ENCODE results near the gene TCEA2. TPM values are rescaled to one million over a fixed set of nuclear protein-coding genes. Genes with fewer than 3 reads are reported as not detected.

TCEA2 gene
- total RNA-seq, 1 experiment from 2014 or later = 29.4 TPM

- DNase-seq = no peak
- no peaks in the 10 kb centered on the region for H3K36me3 ChIP-seq (replicated peaks; ENCODE audit: control insufficient read depth, insufficient read depth, low read length)
- H3K27me3 ChIP-seq (ENCODE audit: control insufficient read depth, insufficient read depth, low read length) = peaks cover 51% of the 10 kb centered on the region
- no peak overlapping the region for H3K4me3 ChIP-seq (ENCODE audit: insufficient read depth, low read depth, low read length)
Measured at GRCh38 chr20:64040231-64041039, 22.6 kb upstream of the TCEA2 start.

GRCh38 chr20:64041040-64041780 is 21.8 kb upstream of the TCEA2 start:
- DNase-seq = peak; percentile 69
- Histone ChIP-seq H3K27me3 (ENCODE audit: control insufficient read depth, insufficient read depth, low read length) (peaks cover 56% of the 10 kb centered on the region), H3K4me3 (ENCODE audit: insufficient read depth, low read depth, low read length) (no peak overlapping the region), H3K36me3 (replicated peaks; ENCODE audit: control insufficient read depth, insufficient read depth, low read length) (no peaks in the 10 kb centered on the region)

- peaks cover 60% of the 10 kb centered on the region for H3K27me3 ChIP-seq (ENCODE audit: control insufficient read depth, insufficient read depth, low read length)
- H3K36me3 ChIP-seq (replicated peaks; ENCODE audit: control insufficient read depth, insufficient read depth, low read length) = no peaks in the 10 kb centered on the region
- peak; percentile 79 for DNase-seq
- peak overlapping the region; percentile 54; the same call in 1 of the 2 replicates for H3K4me3 ChIP-seq (ENCODE audit: insufficient read depth, low read depth, low read length)
Measured at GRCh38 chr20:64041781-64042053, 21.3 kb upstream of the TCEA2 start.

- peak; percentile 84 for DNase-seq
- peak overlapping the region; percentile 54 for H3K4me3 ChIP-seq (ENCODE audit: insufficient read depth, low read depth, low read length)
- H3K27me3 ChIP-seq (ENCODE audit: control insufficient read depth, insufficient read depth, low read length) = peaks cover 65% of the 10 kb centered on the region
- no peaks in the 10 kb centered on the region for H3K36me3 ChIP-seq (replicated peaks; ENCODE audit: control insufficient read depth, insufficient read depth, low read length)
Measured at GRCh38 chr20:64042054-64042781, 20.8 kb upstream of the TCEA2 start.

- DNase-seq = no peak
- no peak overlapping the region for H3K4me3 ChIP-seq (ENCODE audit: insufficient read depth, low read depth, low read length)
- peaks cover 69% of the 10 kb centered on the region for H3K27me3 ChIP-seq (ENCODE audit: control insufficient read depth, insufficient read depth, low read length)
- H3K36me3 ChIP-seq (replicated peaks; ENCODE audit: control insufficient read depth, insufficient read depth, low read length) = no peaks in the 10 kb centered on the region
Measured at GRCh38 chr20:64043768-64044167, 19.2 kb upstream of the TCEA2 start.

- peak; percentile 61 for DNase-seq
- H3K36me3 ChIP-seq (replicated peaks; ENCODE audit: control insufficient read depth, insufficient read depth, low read length) = no peaks in the 10 kb centered on the region
- peaks cover 66% of the 10 kb centered on the region for H3K27me3 ChIP-seq (ENCODE audit: control insufficient read depth, insufficient read depth, low read length)
- H3K4me3 ChIP-seq (ENCODE audit: insufficient read depth, low read depth, low read length) = no peak overlapping the region
Measured at GRCh38 chr20:64044484-64045247, 18.3 kb upstream of the TCEA2 start.

GRCh38 chr20:64045346-64046011 is 17.5 kb upstream of the TCEA2 start:
- peak; percentile 67 for DNase-seq
- peaks cover 66% of the 10 kb centered on the region for H3K27me3 ChIP-seq (ENCODE audit: control insufficient read depth, insufficient read depth, low read length)
- H3K4me3 ChIP-seq (ENCODE audit: insufficient read depth, low read depth, low read length) = no peak overlapping the region
- H3K36me3 ChIP-seq (replicated peaks; ENCODE audit: control insufficient read depth, insufficient read depth, low read length) = no peaks in the 10 kb centered on the region

- no peaks in the 10 kb centered on the region for H3K36me3 ChIP-seq (replicated peaks; ENCODE audit: control insufficient read depth, insufficient read depth, low read length)
- DNase-seq = no peak
- H3K27me3 ChIP-seq (ENCODE audit: control insufficient read depth, insufficient read depth, low read length) = peaks cover 55% of the 10 kb centered on the region
- no peak overlapping the region for H3K4me3 ChIP-seq (ENCODE audit: insufficient read depth, low read depth, low read length)
Measured at GRCh38 chr20:64047046-64047389, 16.0 kb upstream of the TCEA2 start.

GRCh38 chr20:64047968-64048401 is 15.0 kb upstream of the TCEA2 start:
- H3K36me3 ChIP-seq (replicated peaks; ENCODE audit: control insufficient read depth, insufficient read depth, low read length) = no peaks in the 10 kb centered on the region
- peaks cover 50% of the 10 kb centered on the region for H3K27me3 ChIP-seq (ENCODE audit: control insufficient read depth, insufficient read depth, low read length)
- peak; percentile 87 for DNase-seq
- H3K4me3 ChIP-seq (ENCODE audit: insufficient read depth, low read depth, low read length) = peak overlapping the region; percentile 20

- Histone ChIP-seq H3K27me3 (ENCODE audit: control insufficient read depth, insufficient read depth, low read length) (peaks cover 50% of the 10 kb centered on the region), H3K36me3 (replicated peaks; ENCODE audit: control insufficient read depth, insufficient read depth, low read length) (no peaks in the 10 kb centered on the region), H3K4me3 (ENCODE audit: insufficient read depth, low read depth, low read length) (peak overlapping the region; percentile 40)
- DNase-seq = peak; percentile 88
Measured at GRCh38 chr20:64048402-64049044, 14.5 kb upstream of the TCEA2 start.

- Histone ChIP-seq H3K27me3 (ENCODE audit: control insufficient read depth, insufficient read depth, low read length) (peaks cover 50% of the 10 kb centered on the region), H3K36me3 (replicated peaks; ENCODE audit: control insufficient read depth, insufficient read depth, low read length) (no peaks in the 10 kb centered on the region), H3K4me3 (ENCODE audit: insufficient read depth, low read depth, low read length) (peak within 1 kb of the TSS; percentile 40)
- DNase-seq = peak; percentile 90
Measured at GRCh38 chr20:64049060-64049877, 13.7 kb upstream of the TCEA2 start, which contains the start of gene SOX18. Gene SOX18, minus strand, starts transcription at chr20:64049639. Its CDS starts 123 bp downstream, at chr20:64049516.

GRCh38 chr20:64049878-64050260 is 13.1 kb upstream of the TCEA2 start:
- Histone ChIP-seq H3K27me3 (ENCODE audit: control insufficient read depth, insufficient read depth, low read length) (peaks cover 48% of the 10 kb centered on the region), H3K36me3 (replicated peaks; ENCODE audit: control insufficient read depth, insufficient read depth, low read length) (no peaks in the 10 kb centered on the region), H3K4me3 (ENCODE audit: insufficient read depth, low read depth, low read length) (peak overlapping the region; percentile 10; the same call in 1 of the 2 replicates)
- DNase-seq = peak; percentile 74

Data from H7 (cell line).